Liver (tissue), 9 donors: ENCODE data around the gene VSX2. TPM values are rescaled to one million over a fixed set of nuclear protein-coding genes. Genes with fewer than 3 reads are reported as not detected.

Source experiments
- DNase-seq: peaks from one replicate; pipeline ENCODE4 v3.0.0-alpha.2; 2017; ENCODE audit warnings: low spot score
- H3K27ac ChIP-seq, 2 donors: one replicate each; pipeline ENCODE4 v1.7.0; 2013; ENCODE audit warnings: inconsistent platforms in 2 of 2, low read length in 2 of 2, control low read depth in 1 of 2, low read depth in 1 of 2, mild to moderate bottlenecking in 1 of 2
- H3K27me3 ChIP-seq, 4 donors: one replicate each; pipeline versions ENCODE4 v1.6.1 to v1.7.0; 2013; ENCODE audit warnings: low read length in 3 of 4, inconsistent platforms in 1 of 4, mild to moderate bottlenecking in 1 of 4, moderate library complexity in 1 of 4; ENCODE audit not compliant: control insufficient read depth in 4 of 4, insufficient read depth in 4 of 4
- H3K36me3 ChIP-seq, 4 donors: one replicate each; pipeline versions ENCODE4 v1.6.1 to v1.7.0; 2013; ENCODE audit warnings: low read length in 3 of 4, mild to moderate bottlenecking in 3 of 4, low read depth in 1 of 4, moderate library complexity in 1 of 4; ENCODE audit not compliant: control insufficient read depth in 4 of 4, insufficient read depth in 3 of 4
- H3K4me1 ChIP-seq, 4 donors: one replicate each; pipeline versions ENCODE4 v1.6.1 to v1.7.0; 2013; ENCODE audit warnings: low read length in 3 of 4, mild to moderate bottlenecking in 3 of 4, moderate library complexity in 1 of 4; ENCODE audit not compliant: control insufficient read depth in 4 of 4, insufficient read depth in 4 of 4
- H3K4me3 ChIP-seq, 3 donors: one replicate each; pipeline versions ENCODE4 v1.6.1 to v1.7.0; 2013; ENCODE audit warnings: low read length in 3 of 3, control low read depth in 1 of 3, low read depth in 1 of 3, mild to moderate bottlenecking in 1 of 3
- H3K9ac ChIP-seq, 2 donors: one replicate each; pipeline ENCODE4 v1.7.0; 2013; ENCODE audit warnings: low read length in 2 of 2, mild to moderate bottlenecking in 2 of 2, moderate library complexity in 2 of 2, control low read depth in 1 of 2, low read depth in 1 of 2
- H3K9me3 ChIP-seq, 4 donors: one replicate each; pipeline versions ENCODE4 v1.6.1 to v1.7.0; 2013; ENCODE audit warnings: low read length in 3 of 4; ENCODE audit not compliant: control insufficient read depth in 4 of 4
- ATF3 ChIP-seq: IDR thresholded peaks from 2 replicates; pipeline ENCODE4 v1.6.1; 2016; ENCODE audit warnings: antibody characterized with exemption
- EGR1 ChIP-seq, 2 donors: IDR thresholded peaks; 2 replicates each; pipeline ENCODE4 v1.6.1; 2016 to 2018; ENCODE audit warnings: antibody characterized with exemption in 2 of 2, low read depth in 2 of 2
- FOXA1 ChIP-seq: IDR thresholded peaks from 2 replicates; pipeline ENCODE4 v1.6.1; 2016; ENCODE audit warnings: antibody characterized with exemption
- FOXA2 ChIP-seq: IDR thresholded peaks from 2 replicates; pipeline ENCODE4 v1.6.1; 2016; ENCODE audit warnings: antibody characterized with exemption
- GABPA ChIP-seq, 2 donors: IDR thresholded peaks in 1 of 2; conservative IDR thresholded peaks in 1 of 2; 2 replicates each; pipeline ENCODE4 v1.6.1; 2016; ENCODE audit warnings: antibody characterized with exemption in 2 of 2, mild to moderate bottlenecking in 1 of 2, moderate library complexity in 1 of 2
- HNF4A ChIP-seq, 2 donors: conservative IDR thresholded peaks; 2 replicates each; pipeline ENCODE4 v1.6.1; 2016; ENCODE audit warnings: antibody characterized with exemption in 2 of 2, mild to moderate bottlenecking in 2 of 2
- HNF4G ChIP-seq: IDR thresholded peaks from 2 replicates; pipeline ENCODE4 v1.6.1; 2016; ENCODE audit warnings: antibody characterized with exemption
- JUND ChIP-seq, 2 donors: IDR thresholded peaks; 2 replicates each; pipeline ENCODE4 v1.6.1; 2016; ENCODE audit warnings: antibody characterized with exemption in 2 of 2
- NR2F2 ChIP-seq: IDR thresholded peaks from 2 replicates; pipeline ENCODE4 v1.6.1; 2016; ENCODE audit warnings: antibody characterized with exemption
- RAD21 ChIP-seq, 2 donors: IDR thresholded peaks; 2 replicates each; pipeline ENCODE4 v1.6.1; 2016; ENCODE audit warnings: antibody characterized with exemption in 2 of 2, mild to moderate bottlenecking in 2 of 2
- REST ChIP-seq: IDR thresholded peaks from 2 replicates; pipeline ENCODE4 v1.6.1; 2016; ENCODE audit warnings: antibody characterized with exemption, mild to moderate bottlenecking
- RXRA ChIP-seq, 2 donors: IDR thresholded peaks; 2 replicates each; pipeline ENCODE4 v1.6.1; 2017 to 2018; ENCODE audit warnings: antibody characterized with exemption in 2 of 2, mild to moderate bottlenecking in 1 of 2
- SP1 ChIP-seq: IDR thresholded peaks from 2 replicates; pipeline ENCODE4 v1.6.1; 2018; ENCODE audit warnings: antibody characterized with exemption, mild to moderate bottlenecking
- TAF1 ChIP-seq: conservative IDR thresholded peaks from 2 replicates; pipeline ENCODE4 v1.6.1; 2016; ENCODE audit warnings: antibody characterized with exemption, mild to moderate bottlenecking
- YY1 ChIP-seq: IDR thresholded peaks from 2 replicates; pipeline ENCODE4 v1.6.1; 2016; ENCODE audit warnings: antibody characterized with exemption, mild to moderate bottlenecking
- WGBS: extraction: QIAGEN DNeasy Blood & Tissue Kit; methylation state at CpG from one replicate; pipeline ENCODE4 v1.1.7; 2013; 5-methylcytosine and 5-hydroxymethylcytosine counted together
- polyA plus RNA-seq, 2 donors: library from polyadenylated mRNA; stranded (reverse) in 1 of 2; unstranded in 1 of 2; fragments of 200-250 nt in 1 of 2; fragments of >200 nt in 1 of 2; fragmentation: Nextera tagmentation in 1 of 2; extraction: Ambion mirVana in 1 of 2; gene quantifications; one replicate each; pipeline versions ENCODE4 v1.2.1 to v1.2.3, GENCODE V29; 2013 to 2015
- total RNA-seq, 2 donors: library from RNA; depleted of rRNA; stranded (reverse); fragments of >200 nt; gene quantifications; one replicate each; pipeline ENCODE4 v1.2.3, GENCODE V29; 2014
- TF ChIP-seq, protein P1 (sequence below): IDR thresholded peaks from 2 replicates; pipeline ENCODE4 v1.6.1; 2016; ENCODE audit warnings: antibody characterized with exemption
- TF ChIP-seq, protein P2 (sequence below): fragments of 150-350 bp; IDR thresholded peaks from 2 replicates; pipeline ENCODE4 v1.5.1; 2017; ENCODE audit warnings: improper control_type of control experiment, low read depth, low read length; ENCODE audit not compliant: missing input control
- TF ChIP-seq, protein P3 (sequence below): IDR thresholded peaks from 2 replicates; pipeline ENCODE4 v1.6.1; 2016; ENCODE audit warnings: antibody characterized with exemption
- donor health status: healthy.
- donor health status: healthy.
- donor health status: healthy.
- donor health status: healthy.
- donor health status: healthy.

VSX2 gene
- total and polyA plus RNA-seq, 4 donors = not detected

DNA sequence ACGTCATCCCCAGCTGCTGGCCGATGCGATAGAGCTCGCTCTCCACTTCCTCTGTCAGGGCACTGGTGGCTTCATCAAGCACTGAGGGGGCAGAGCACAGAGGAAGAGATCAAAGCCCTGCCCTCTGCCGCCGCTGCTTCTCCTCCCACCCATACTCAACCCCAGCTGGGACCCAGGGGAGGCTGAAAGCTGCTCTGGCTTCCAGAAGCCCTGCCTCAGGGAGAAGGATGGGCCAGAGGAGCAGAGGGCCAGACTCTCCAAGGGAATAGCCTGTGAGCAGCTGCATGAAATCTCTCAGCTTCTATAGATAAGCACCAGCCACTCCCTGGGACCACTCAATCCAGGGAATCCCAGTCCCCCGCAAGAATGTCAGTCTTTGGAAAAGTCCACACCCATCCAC, 47.5 kb downstream of the VSX2 start:
- no peak for DNase-seq
- no peak overlapping the region for H3K4me3 ChIP-seq
- H3K9ac ChIP-seq = no peak overlapping the region
- peaks cover 18 to 74% (median 55%) of the 10 kb centered on the region in 4 donors for H3K36me3 ChIP-seq
- WGBS = 96% methylated on average over 7 of the region's 7 CpGs
- TF ChIP-seq NR2F2 (no peak), ATF3 (no peak), GABPA (IDR thresholded peaks at IDR 0.05 in 1 of 2, conservative IDR thresholded peaks at IDR 0.05 in 1 of 2) (no peak), RXRA (IDR thresholded peaks at IDR 0.05) (no peak), HNF4A (conservative IDR thresholded peaks at IDR 0.05) (no peak), SP1 (no peak), HNF4G (no peak), REST (no peak), TAF1 (no peak), RAD21 (IDR thresholded peaks at IDR 0.05) (no peak), YY1 (no peak), JUND (IDR thresholded peaks at IDR 0.05) (no peak), FOXA1 (no peak), EGR1 (IDR thresholded peaks at IDR 0.05; ENCODE audit: low read depth in 2 of 2) (no peak), FOXA2 (no peak)
- TF ChIP-seq, protein P1, sequence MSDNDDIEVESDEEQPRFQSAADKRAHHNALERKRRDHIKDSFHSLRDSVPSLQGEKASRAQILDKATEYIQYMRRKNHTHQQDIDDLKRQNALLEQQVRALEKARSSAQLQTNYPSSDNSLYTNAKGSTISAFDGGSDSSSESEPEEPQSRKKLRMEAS = no peak
- TF ChIP-seq, protein P2, sequence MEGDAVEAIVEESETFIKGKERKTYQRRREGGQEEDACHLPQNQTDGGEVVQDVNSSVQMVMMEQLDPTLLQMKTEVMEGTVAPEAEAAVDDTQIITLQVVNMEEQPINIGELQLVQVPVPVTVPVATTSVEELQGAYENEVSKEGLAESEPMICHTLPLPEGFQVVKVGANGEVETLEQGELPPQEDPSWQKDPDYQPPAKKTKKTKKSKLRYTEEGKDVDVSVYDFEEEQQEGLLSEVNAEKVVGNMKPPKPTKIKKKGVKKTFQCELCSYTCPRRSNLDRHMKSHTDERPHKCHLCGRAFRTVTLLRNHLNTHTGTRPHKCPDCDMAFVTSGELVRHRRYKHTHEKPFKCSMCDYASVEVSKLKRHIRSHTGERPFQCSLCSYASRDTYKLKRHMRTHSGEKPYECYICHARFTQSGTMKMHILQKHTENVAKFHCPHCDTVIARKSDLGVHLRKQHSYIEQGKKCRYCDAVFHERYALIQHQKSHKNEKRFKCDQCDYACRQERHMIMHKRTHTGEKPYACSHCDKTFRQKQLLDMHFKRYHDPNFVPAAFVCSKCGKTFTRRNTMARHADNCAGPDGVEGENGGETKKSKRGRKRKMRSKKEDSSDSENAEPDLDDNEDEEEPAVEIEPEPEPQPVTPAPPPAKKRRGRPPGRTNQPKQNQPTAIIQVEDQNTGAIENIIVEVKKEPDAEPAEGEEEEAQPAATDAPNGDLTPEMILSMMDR = no peak
- TF ChIP-seq, protein P3, sequence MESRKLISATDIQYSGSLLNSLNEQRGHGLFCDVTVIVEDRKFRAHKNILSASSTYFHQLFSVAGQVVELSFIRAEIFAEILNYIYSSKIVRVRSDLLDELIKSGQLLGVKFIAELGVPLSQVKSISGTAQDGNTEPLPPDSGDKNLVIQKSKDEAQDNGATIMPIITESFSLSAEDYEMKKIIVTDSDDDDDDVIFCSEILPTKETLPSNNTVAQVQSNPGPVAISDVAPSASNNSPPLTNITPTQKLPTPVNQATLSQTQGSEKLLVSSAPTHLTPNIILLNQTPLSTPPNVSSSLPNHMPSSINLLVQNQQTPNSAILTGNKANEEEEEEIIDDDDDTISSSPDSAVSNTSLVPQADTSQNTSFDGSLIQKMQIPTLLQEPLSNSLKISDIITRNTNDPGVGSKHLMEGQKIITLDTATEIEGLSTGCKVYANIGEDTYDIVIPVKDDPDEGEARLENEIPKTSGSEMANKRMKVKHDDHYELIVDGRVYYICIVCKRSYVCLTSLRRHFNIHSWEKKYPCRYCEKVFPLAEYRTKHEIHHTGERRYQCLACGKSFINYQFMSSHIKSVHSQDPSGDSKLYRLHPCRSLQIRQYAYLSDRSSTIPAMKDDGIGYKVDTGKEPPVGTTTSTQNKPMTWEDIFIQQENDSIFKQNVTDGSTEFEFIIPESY = no peak
- H3K4me1 ChIP-seq = no peaks in the 10 kb centered on the region
- H3K9me3 ChIP-seq = no peaks in the 10 kb centered on the region
- H3K27me3 ChIP-seq = no peaks in the 10 kb centered on the region
- no peak overlapping the region for H3K27ac ChIP-seq
